Tibial nerve (tissue), 4 donors: ENCODE data around the gene CYB5B. TPM values are rescaled to one million over a fixed set of nuclear protein-coding genes. Genes with fewer than 3 reads are reported as not detected.

ENCODE experiments used
- DNase-seq, 2 donors: peaks; one replicate each; pipeline ENCODE4 v3.0.0-alpha.2; 2019; ENCODE audit warnings: low spot score in 2 of 2
- H3K27ac ChIP-seq, 4 donors: fragments of 200-600 bp; sonication (generic) in 3 of 4; one replicate each; pipeline ENCODE4 v1.5.1; 2017 to 2019; ENCODE audit warnings: mild to moderate bottlenecking in 1 of 4
- H3K27me3 ChIP-seq, 2 donors: fragments of 200-600 bp; sonication (generic) in 1 of 2; one replicate each; pipeline versions ENCODE4 v1.5.1 to v1.6.0; 2017 to 2019
- H3K36me3 ChIP-seq, 3 donors: fragments of 200-600 bp; sonication (generic); one replicate each; pipeline ENCODE4 v1.5.1; 2018 to 2019
- H3K4me1 ChIP-seq, 4 donors: fragments of 200-600 bp; sonication (generic) in 3 of 4; one replicate each; pipeline ENCODE4 v1.5.1; 2017 to 2019
- H3K4me3 ChIP-seq, 4 donors: fragments of 200-600 bp; sonication (generic) in 3 of 4; one replicate each; pipeline ENCODE4 v1.5.1; 2017 to 2019; ENCODE audit warnings: mild to moderate bottlenecking in 1 of 4, moderate library complexity in 1 of 4
- H3K9me3 ChIP-seq, 4 donors: fragments of 200-600 bp; sonication (generic) in 3 of 4; one replicate each; pipeline ENCODE4 v1.5.1; 2017 to 2019
- EP300 ChIP-seq, 2 donors: sonication (generic); formaldehyde crosslinking; IDR thresholded peaks; one replicate each; pipeline ENCODE4 v1.6.1; 2017; ENCODE audit warnings: antibody characterized with exemption in 2 of 2, mild to moderate bottlenecking in 1 of 2
- POLR2A ChIP-seq, 2 donors: fragments of 450-650 bp; IDR thresholded peaks; one replicate each; pipeline ENCODE4 v1.6.1; 2017; ENCODE audit warnings: antibody characterized with exemption in 2 of 2, mild to moderate bottlenecking in 2 of 2, moderate library complexity in 2 of 2
- WGBS, 2 donors: methylation state at CpG; one replicate each; pipeline ENCODE4 v1.1.5; 2018; 5-methylcytosine and 5-hydroxymethylcytosine counted together
- total RNA-seq, 4 donors: library from RNA; depleted of rRNA; stranded (reverse); fragments of >200 nt; gene quantifications; one replicate each; pipeline ENCODE4 v1.1.0, GENCODE V29; 2016
- TF ChIP-seq, protein P1 (sequence below), 5 experiments: fragments of 200-600 bp in 3 of 5; fragments of 450-650 bp in 2 of 5; sonication (generic) in 3 of 5; IDR thresholded peaks; one replicate each; pipeline ENCODE4 v1.5.1; 2016 to 2019; ENCODE audit warnings: antibody characterized with exemption in 5 of 5, mild to moderate bottlenecking in 3 of 5, moderate library complexity in 2 of 5

The CYB5B gene
- total RNA-seq, 4 donors from 2014 or later, result 26.6 to 45.9 (median 30.7) TPM

- DNase-seq, result no peak
- WGBS, 2 donors, result 62 to 68% methylated on average over 6 of the region's 6 CpGs
- Histone ChIP-seq H3K36me3 (no peaks in the 10 kb centered on the region), H3K27me3 (no peaks in the 10 kb centered on the region), H3K27ac (no peak overlapping the region), H3K4me3 (no peak overlapping the region), H3K9me3 (no peaks in the 10 kb centered on the region), H3K4me1 (peaks cover 0 to 33% (median 9%) of the 10 kb centered on the region in 4 donors)
- no peak for TF ChIP-seq POLR2A (IDR thresholded peaks at IDR 0.05)
- no peak for TF ChIP-seq EP300 (IDR thresholded peaks at IDR 0.05)
- TF ChIP-seq, protein P1, sequence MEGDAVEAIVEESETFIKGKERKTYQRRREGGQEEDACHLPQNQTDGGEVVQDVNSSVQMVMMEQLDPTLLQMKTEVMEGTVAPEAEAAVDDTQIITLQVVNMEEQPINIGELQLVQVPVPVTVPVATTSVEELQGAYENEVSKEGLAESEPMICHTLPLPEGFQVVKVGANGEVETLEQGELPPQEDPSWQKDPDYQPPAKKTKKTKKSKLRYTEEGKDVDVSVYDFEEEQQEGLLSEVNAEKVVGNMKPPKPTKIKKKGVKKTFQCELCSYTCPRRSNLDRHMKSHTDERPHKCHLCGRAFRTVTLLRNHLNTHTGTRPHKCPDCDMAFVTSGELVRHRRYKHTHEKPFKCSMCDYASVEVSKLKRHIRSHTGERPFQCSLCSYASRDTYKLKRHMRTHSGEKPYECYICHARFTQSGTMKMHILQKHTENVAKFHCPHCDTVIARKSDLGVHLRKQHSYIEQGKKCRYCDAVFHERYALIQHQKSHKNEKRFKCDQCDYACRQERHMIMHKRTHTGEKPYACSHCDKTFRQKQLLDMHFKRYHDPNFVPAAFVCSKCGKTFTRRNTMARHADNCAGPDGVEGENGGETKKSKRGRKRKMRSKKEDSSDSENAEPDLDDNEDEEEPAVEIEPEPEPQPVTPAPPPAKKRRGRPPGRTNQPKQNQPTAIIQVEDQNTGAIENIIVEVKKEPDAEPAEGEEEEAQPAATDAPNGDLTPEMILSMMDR (IDR thresholded peaks at IDR 0.05), result no peak
Measured at GRCh38 chr16:69408475-69408874, 15.9 kb upstream of the CYB5B start.

DNA sequence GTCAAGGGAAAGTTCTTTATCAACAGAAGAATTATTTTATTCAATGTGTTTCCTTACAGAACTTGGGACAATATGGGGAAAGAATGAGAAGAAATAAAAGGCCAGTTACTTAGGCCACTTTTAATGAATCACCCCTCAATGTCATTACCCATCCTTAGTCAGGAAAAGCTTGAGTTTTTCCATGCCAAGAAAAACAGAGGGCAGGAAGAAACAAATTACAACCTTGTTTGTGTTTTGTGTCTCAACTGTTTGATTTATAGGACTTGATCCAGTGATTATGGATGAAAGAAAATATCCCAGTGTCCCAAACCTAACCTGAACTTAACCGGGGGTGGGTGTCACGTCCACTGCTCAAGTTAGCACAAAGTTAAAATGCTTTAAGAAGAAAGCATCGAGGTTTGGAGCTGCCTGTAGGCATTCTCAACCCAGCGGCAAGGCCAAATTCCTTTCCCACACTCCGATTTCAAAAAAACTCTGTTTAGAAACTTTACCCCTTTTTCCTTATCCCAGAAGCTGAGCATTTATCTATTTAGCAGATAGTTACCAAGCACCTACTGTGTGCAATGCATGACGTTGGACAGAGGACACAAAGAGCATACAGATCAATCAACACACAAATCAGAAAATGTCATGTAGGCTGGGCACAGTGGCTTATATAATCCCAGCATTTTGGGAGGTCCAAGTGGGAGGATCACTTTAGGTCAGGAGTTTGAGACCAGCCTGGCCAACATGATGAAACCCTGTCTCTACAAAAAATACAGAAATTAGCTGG, 14.0 kb upstream of the CYB5B start:
- WGBS, 2 donors, result 17 to 32% methylated on average over 6 of the region's 6 CpGs
- no peak for DNase-seq
- Histone ChIP-seq H3K27ac (peak overlapping the region in 2 of 4 donors; percentile 51 to 70), H3K36me3 (no peaks in the 10 kb centered on the region), H3K9me3 (no peaks in the 10 kb centered on the region), H3K4me3 (no peak overlapping the region), H3K4me1 (peaks cover 0 to 18% (median 0%) of the 10 kb centered on the region in 4 donors), H3K27me3 (no peaks in the 10 kb centered on the region)
- TF ChIP-seq POLR2A (IDR thresholded peaks at IDR 0.05), result no peak
- no peak for TF ChIP-seq EP300 (IDR thresholded peaks at IDR 0.05)
- TF ChIP-seq, protein P1 (IDR thresholded peaks at IDR 0.05), result no peak

- Histone ChIP-seq H3K36me3 (no peaks in the 10 kb centered on the region), H3K4me1 (peaks cover 0 to 14% (median 0%) of the 10 kb centered on the region in 4 donors), H3K27me3 (no peaks in the 10 kb centered on the region), H3K27ac (no peak overlapping the region), H3K9me3 (no peaks in the 10 kb centered on the region), H3K4me3 (no peak overlapping the region)
- TF ChIP-seq POLR2A (IDR thresholded peaks at IDR 0.05), result no peak
- TF ChIP-seq, protein P1 (IDR thresholded peaks at IDR 0.05), result no peak
- TF ChIP-seq EP300 (IDR thresholded peaks at IDR 0.05), result no peak
- 90 to 91% methylated on average over 18 of the region's 18 CpGs for WGBS, 2 donors
- no peak for DNase-seq
Measured at GRCh38 chr16:69411064-69411985, 13.1 kb upstream of the CYB5B start.

GRCh38 chr16:69412287-69412686, 12.1 kb upstream of the CYB5B start:
- Histone ChIP-seq H3K27ac (no peak overlapping the region), H3K4me1 (peaks cover 0 to 14% (median 0%) of the 10 kb centered on the region in 4 donors), H3K36me3 (no peaks in the 10 kb centered on the region), H3K4me3 (no peak overlapping the region), H3K9me3 (no peaks in the 10 kb centered on the region), H3K27me3 (no peaks in the 10 kb centered on the region)
- no peak for DNase-seq
- TF ChIP-seq, protein P1 (IDR thresholded peaks at IDR 0.05), result no peak
- TF ChIP-seq POLR2A (IDR thresholded peaks at IDR 0.05) (no peak), EP300 (IDR thresholded peaks at IDR 0.05) (no peak)
- 85 to 94% methylated on average over 12 of the region's 12 CpGs for WGBS, 2 donors
